A204.1 (cell line): ENCODE results near the gene LAMB3.
A peak's percentile ranks its signal among the peaks of the same experiment; 100 is the strongest.
"Not testable (repeated sequence)": the region's sequence is repeated elsewhere in the genome, so short reads cannot be mapped to it uniquely, and the experiment has no call there.

Source experiments
- FAIRE-seq: peaks from 2 replicates; lab custom pipeline; 2012; peaks lifted over from hg19 to GRCh38; lab: Jason Lieb, UNC

LAMB3 gene

DNA sequence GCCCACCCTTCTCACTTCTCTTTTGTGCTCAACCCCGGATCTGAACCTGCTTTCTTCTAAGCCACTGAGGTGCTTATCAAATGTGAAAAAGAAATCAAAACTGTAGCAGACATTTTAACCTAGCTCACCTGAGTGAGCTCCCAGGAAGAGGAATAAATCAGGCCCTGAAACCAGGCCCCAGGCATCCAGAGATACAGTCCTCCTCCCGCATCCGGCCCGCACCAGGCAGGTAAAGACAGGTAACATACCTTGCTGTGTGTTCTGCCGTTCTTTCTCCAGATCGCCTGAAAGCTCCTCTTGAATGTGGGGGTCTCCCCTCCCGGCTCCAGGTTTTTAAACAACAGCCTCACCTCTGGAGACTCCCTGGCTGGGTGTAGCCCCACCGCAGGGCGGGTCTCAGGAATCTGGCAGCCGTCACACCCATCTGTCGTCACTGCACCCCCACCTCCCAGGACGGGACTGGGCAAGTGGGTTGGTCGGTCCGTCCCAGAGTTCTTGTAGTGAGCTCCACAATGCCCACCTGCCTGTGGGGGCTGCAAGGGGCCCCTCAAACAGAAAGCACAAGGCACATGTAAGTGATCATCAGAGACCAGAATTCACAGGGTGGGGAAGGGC lies at the start of gene LAMB3:
Gene LAMB3, minus strand, starts transcription at position 305 of the 615 bp plus-strand sequence. CDS start 1,481 bp downstream, outside the sequence.
- FAIRE-seq, result no peak

DNA sequence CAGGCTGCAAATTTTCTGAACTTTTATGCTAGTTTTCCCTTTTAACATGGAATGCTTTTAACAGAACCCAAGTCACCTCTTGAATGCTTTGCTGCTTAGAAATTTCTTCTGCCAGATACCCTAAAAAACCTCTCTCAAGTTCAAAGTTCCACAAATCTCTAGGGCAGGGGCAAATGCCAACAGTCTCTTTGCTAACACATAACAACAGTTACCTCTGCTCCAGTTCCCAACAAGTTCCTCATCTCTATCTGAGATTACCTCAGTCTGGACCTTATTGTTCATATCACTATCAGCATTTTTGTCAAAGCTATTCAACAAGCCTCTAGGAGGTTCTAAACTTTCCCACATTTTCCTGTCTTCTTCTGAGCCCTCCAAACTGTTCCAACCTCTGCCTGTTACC lies 48.5 kb upstream of the LAMB3 start:
- not testable (repeated sequence) for FAIRE-seq

DNA sequence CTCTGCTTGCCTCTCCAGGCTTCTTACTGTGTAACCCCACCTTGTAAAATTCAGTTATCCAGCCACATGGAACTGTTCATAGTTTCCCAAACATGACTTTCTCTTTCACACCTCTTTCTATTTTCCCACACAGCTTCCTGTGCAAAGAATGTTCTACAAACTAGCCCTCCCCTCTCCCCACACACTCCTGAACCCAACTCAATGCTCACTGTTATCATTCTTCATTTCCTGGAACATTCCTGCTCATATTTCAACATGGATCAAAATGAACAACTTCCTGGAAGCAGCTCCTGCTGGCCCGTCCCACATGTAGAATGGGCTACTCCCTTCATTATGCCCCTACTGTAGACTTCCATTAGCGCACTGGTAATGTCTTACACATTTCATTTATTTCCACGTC lies 44.9 kb upstream of the LAMB3 start:
- no peak for FAIRE-seq

DNA sequence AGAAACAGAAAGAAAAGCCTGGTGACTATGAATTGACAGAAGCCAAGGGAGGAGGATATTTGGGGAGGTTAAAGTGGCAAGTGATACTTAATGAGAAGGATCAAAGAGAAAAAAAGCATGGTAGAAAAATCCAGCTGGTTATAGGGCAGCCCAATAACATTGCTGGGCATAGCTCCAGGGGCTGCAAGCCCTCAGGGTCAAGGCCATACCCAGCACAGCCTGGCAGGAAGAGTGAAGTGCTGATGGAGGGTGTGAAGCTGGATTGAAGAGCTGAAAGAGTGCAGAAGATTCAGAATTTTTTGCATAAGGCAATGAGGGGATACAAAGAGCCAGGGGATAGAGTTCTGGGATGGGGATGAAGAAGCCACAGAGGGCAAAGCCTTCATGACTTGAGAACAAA lies 44.4 kb upstream of the LAMB3 start:
- FAIRE-seq, result no peak

DNA sequence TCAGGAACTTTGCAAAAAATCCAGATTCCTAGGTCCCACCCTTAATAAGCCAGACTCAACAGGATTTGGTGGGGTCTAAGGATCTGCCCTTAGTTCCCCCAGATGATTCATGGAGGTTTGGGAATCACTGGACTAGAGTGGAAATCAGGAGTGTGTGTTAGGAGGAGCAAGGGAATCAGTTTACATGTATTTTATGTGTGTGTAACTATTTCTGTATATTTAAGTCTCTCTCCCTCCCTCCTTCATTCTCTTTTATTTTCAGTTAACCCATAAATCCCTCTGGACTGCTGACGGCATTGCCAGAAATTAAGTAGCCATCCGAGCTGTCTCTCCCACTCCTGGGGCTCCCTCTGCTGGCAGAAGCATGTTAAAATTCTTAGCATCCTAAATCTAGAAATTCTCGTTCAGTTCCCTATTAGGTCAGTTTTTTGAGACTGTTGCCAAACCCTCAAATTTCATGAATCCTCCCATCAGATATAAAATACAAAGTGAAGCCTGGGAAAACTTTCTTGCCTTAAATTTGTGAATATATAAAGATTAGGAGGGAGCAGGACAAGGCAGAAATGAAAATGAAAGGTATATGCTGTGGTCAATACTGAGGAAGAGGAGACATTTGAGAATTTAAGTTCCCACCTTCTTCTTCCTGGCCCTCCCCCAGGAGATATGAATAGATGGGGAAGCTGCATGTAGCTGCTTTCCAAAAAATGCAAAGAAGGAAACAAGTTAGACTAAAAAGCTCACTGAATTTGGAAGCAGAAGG lies 40.7 kb upstream of the LAMB3 start:
- peak; percentile 99 for FAIRE-seq

DNA sequence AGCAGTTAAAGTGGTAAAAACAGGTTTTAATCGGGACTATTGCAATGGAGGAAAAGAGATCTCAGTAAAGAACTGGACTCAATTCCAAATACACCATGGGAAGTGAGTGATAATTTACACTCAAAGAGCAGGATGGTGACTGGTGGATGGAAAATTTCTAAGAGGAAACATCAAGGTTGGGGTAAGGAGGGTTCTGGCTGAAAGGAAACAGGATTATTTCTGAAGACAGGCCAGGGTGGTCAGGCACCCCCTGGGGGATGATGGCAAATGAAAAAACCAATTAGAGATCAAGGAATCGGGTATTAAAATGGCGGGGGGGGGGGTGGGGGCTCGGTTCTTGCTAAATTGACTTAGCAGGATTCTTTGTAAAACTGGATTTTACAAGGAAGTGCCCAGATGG lies 40.1 kb upstream of the LAMB3 start:
- FAIRE-seq, result no peak

DNA sequence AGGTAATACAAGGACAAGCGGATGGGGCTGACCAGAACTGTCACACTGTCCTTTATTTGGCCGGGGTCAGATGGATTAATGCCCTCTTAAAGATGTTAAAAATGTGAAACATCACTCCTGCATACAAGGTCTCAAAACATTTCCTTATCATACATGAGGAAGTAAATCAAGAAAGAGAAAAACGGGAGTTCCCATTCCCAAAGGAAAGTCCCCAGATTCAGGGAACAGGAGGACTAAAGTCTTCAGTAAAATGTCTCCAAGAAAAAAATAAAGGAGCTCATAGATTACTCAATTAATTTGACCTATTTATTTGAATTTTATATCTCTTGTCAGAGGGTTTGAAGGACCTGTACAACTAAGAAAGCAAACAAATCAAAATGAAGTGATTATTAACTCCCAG lies 39.0 kb upstream of the LAMB3 start:
- no peak for FAIRE-seq

DNA sequence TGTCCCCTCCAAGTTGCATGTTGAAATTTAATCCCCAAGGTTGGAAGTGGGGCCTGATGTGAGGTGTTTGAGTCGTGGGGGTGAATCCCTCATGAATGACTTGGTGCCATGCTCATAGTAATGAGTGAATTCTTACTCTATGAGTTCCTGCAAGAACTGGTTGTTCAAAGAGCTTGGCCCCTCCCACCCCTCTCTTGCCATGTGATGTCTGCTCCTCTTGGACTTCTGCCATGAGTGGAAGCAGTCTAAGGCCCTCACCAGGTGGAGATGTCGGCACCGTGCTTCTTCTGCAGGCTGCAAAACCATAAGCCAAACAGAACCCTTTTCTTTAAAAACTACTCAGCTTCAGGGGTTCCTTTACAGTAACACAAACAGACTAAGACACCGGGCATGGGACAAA lies 37.3 kb upstream of the LAMB3 start:
- peak; percentile 86 for FAIRE-seq

DNA sequence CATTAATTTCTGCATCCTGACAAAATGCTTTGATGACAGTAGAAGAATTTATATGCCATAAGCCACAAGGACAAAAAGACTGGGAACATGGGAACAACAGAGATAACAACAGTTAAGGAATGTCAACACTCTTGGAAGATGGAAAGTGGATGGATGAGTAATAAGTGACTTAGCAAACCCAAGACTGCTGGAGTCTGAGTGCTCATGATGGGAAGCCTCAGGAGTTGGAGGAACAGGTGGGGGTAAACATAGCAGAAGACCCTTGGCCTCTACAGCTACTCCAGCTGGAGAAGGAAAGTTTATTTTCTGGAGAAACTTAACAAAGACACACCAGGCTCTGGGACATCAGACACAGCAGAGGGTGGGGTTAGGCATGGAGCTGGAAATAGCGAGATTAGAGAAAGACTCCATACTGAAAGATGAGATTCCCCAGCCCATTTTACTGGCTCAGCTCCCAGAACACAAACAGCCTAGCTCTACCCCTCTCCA lies 36.6 kb upstream of the LAMB3 start:
- FAIRE-seq, result peak; percentile 85

DNA sequence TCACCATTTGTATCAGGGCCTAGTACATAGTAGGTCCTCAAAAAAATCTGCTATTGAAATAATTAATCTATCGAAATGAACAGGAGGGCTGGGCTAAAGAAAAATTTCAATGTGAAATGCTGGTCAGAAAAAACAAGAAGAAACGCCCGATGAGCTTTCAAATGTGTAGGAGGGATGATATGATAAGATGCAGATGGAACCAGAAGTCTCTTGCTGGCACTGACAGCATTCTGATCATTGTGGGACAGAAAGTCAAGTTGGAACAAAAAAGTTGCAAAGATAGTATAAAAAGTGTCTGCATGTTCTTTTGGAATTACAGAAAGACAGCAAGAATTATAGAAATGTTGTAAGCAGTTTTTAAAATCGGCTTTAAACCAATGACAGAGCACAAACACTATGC lies 34.1 kb upstream of the LAMB3 start:
- no peak for FAIRE-seq

DNA sequence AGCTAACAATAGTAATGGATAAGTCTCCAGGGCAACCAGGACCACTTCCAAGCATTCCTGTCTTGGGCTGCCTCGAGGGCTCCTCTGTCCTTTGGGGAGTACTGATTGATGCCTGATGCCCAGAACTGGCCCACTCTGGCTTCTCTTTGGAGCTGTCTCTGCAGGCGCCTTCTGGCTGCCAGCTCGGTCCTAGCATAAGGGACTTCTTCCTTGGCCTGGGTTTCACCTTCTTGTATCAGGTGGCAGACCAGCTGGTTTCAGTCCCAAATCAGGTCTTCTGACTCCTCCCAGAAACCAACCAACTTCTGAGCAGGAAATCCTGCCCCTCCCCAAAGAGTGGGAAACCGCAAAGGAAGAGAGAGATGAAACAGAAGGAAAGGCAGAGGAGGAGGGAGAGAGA lies 33.6 kb upstream of the LAMB3 start:
- no peak for FAIRE-seq

DNA sequence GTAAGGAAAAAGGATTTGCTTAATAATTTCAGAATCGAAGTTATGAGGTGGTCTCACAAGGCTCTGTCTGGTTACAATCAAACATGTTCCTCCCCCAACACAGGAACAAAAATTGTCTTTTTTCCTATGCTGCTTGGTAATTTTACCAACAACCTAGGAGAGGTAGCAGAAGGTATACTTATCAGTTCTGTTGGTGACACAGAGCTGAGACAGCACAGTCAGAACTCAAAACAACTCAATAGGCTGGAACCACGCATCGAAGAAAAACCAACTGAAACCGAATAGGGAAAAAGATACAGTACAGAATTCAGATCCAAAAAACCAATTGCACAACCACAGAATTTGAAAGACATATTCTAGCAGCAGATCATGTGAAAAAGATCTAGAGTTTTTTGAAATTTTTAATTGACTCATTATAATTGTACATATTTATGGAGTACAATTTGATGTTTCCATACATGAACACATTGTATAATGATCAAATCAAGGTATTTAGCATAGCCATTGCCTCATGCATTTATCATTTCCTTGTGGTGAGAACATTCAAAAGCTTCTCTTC lies 26.8 kb upstream of the LAMB3 start:
- FAIRE-seq, result no peak

DNA sequence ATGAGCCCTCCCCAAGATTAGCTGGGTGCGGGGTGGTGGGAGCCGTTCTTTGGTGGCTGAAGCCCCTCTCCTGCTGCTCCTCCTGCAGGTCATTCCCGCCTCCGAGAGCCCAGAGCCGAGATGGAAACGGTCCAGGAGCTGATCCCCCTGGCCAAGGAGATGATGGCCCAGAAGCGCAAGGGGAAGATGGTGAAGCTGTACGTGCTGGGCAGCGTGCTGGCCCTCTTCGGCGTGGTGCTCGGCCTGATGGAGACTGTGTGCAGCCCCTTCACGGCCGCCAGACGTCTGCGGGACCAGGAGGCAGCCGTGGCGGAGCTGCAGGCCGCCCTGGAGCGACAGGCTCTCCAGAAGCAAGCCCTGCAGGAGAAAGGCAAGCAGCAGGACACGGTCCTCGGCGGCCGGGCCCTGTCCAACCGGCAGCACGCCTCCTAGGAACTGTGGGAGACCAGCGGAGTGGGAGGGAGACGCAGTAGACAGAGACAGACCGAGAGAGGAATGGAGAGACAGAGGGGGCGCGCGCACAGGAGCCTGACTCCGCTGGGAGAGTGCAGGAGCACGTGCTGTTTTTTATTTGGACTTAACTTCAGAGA lies 23.4 kb upstream of the LAMB3 start:
- FAIRE-seq, result no peak

DNA sequence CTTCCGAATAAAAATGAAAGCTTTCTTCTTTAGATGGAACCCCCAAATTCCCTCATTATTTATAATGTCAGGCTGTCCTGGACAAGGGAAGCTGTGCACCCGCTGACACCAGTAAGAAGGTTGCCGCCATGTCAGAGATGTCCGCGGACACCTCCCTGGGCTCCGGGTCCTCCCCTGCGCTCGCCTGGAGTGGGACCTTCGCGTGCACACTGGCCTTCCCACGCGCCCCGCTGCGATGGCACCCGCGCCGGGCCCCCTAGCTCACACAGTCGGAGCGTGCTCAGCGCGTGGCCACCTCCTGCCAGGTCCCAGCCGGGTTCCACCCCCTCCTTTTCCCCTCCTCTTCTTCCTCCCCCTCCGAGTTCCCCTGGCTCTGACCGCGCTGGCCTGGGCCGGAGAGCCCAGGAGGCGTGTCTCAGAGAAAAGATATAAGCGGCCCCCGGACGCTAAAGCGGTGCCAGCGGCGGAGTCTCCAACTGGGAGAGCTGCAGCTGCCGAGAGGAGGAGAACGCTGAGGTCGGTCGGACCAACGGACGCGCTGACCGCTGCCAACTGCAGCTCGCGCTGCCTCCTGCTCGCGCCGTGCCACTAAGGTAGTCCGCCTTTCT lies 22.8 kb upstream of the LAMB3 start, which contains the start of gene G0S2:
Gene G0S2, plus strand, starts transcription at position 456 of the 608 bp plus-strand sequence. CDS start 273 bp downstream, outside the sequence.
- FAIRE-seq, result no peak

DNA sequence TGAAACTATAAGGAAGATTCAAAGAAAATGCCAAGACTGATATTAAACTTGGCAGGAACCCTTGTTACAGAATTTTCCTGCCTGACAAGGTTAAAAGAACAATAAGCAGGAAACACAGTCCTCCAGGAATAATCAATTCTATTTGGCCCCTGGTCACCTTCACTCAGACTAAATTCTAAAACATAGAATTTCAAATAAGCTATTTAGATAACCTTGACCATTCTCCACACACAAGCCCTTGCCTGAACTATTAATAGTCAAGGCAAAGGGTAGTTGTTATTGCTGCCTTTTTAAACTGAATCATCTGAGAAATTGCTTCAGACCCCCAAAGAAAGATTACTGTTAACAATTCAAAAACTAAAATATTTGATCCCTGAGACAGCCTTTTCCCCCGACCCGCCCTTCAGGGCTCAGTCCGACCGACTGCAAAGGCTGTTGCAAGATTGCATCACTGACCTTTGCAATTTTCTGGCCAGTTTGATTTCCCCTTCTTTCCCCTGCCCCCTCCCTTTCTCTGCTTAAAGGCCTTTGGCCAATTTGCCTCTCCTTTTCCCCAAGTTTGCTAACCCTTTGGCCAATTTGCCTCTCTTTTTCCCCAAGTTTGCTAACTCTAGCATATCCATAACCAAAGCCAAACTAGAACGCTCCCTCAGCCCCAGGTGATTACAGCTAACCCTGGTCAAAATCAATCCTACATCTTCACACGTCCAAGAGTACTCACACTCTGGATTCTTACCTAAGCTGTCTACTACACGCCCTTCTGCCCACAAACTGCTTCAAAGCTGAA lies 21.6 kb upstream of the LAMB3 start:
- no peak for FAIRE-seq

DNA sequence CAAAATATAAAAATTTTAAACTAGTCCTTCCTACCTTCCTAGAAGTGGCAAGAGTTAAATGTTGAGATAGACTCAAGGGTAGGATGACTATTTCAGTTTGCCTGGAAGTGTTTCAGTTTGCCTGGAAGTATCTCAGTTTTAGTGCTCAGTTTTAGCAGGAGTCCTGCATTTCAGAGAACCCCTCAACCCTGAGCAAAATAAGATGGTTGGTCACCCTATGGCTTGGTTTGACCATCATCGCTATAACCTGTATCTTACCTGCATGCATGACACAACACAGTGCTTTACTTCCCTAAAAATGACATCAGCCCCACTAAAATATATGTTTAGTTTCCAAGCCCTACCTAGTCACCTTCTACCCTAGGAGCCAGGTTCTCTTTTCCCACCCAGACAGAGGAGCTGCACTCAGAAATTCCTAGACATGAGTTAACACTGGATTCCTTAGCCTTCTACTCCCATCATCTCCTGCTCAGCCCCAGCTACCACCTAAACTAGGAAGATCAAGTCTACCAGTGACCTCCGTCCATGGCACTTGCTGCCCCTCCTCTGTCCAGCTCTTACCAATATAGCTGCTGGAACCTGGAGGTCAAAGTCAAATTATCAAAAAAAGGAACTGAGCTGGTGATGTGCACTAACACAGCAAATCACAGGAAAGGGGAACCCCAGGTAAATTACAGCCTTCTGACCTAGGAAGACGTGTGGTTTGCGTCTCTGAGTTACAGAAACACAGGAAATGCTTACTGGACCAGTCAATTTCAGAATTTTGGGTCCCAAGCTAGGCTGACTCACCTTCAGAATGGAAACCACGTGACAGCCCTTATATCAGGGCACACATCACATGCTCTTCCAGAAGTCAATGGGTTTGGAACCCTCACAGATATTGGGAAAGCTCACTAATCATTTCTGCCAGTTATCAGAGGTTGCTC lies 20.7 kb upstream of the LAMB3 start:
- FAIRE-seq, result no peak

DNA sequence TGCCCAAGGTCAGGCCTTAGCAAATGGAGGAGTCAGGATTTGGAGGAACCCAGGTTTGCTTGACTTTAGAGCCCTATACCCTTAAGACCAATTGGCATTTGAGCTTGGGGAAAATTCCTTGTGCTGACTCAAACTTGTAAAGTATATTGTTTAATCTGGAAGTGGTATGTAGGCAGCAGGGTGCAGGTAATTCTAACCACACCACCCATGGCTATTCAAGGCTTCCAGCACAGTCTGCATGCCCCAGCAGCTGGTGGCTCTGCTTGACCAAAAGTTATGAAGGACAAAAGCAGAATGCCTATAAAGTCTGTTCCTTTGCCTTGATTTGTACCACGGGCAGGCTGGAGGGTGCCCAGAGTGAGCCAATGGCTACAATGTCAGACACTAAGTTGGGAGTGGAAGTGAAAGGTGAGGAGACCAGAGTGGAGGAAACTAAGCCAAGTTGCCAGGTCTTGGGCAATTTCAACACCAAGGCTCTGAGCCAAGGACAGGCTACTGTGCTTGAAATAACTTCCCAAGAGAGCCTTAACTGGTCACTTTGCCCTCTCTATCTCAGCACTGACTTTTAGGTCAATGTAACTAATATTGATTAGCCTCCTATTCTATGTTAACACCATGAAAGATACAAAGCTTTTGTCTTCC lies 18.3 kb upstream of the LAMB3 start:
- no peak for FAIRE-seq

DNA sequence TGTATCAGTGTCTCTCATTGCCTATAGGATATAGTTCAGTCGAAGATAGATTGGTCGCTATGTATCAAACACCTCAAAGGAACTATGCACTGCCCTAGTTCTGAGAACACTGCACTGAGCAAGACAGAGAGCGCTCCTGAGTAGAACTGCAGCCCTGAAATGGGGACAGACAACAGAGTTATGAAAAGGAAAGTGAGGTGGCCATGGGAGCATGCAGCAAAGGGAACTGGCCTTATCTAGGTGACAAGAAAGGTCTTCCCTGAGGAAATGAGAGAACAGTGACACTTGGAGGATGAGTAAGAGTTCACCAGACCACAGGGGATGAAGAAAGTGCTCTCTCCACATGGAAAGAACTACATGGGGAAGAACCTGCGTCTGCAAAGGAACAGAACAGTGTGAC lies 15.5 kb upstream of the LAMB3 start:
- no peak for FAIRE-seq

DNA sequence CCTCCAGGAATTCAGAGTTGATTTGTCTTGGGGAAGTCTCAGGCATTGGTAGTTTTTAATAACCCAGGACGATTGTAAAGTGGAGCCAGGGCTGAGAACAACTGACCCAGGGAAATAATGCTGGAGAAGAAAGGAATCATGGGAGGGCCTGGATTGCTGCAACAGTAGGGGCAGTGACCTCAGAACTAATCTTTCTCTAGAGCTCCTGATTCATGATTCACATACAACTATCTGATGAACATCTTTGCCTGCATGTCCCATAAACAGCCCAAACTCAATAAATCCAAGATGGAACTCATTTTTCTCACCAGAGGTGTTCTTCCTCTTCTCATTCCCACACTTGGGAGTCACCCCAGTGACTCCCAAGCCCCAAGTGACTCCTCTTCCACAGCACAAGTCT lies 14.9 kb upstream of the LAMB3 start:
- no peak for FAIRE-seq

DNA sequence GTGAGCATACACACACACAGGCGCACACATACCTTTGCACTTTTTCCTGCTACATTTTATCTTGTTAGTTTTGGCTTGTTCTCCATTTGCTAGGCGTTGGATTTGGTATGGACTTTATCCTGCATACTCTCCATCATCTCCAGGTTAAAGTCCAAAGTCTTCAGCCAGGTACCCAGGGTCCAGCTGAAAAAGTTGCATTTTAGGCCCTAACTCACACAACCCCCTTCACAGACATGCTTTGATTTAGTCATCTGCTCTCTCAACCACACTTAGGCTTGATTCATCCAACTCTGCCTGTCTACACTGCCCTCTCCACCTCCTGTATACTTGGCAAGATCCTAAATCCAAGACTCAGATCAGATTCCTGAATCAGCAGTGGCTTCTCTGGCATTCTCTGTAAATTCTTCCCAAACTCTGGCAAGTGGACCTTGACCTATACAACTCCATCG lies 10.7 kb upstream of the LAMB3 start:
- no peak for FAIRE-seq
